ENCODE measurements around the gene DOCK2.

DOCK2 gene

GRCh38 chr5:169943026-169943425, 306.0 kb downstream of the DOCK2 start:
- H3K4me3 ChIP-seq (ENCODE audit: low read length, poor library complexity, severe bottlenecking) = no peak overlapping the region
- H3K27me3 ChIP-seq (ENCODE audit: insufficient read depth, low read length, poor library complexity, severe bottlenecking) = no peaks in the 10 kb centered on the region
- no peaks in the 10 kb centered on the region for H3K9me2 ChIP-seq (replicated peaks; ENCODE audit: low read depth, low read length)
- H3K9me3 ChIP-seq (ENCODE audit: insufficient read depth, low read depth, low read length) = no peaks in the 10 kb centered on the region
- TF ChIP-seq EZH2phosphoT487 (IDR thresholded peaks at IDR 0.05; ENCODE audit: borderline replicate concordance) (no peak), CTCF (conservative IDR thresholded peaks at IDR 0.05; ENCODE audit: low read length) (no peak)
- H3F3A ChIP-seq (ENCODE audit: low read depth) = no peaks in the 10 kb centered on the region
- no peaks in the 10 kb centered on the region for H4K20me1 ChIP-seq (ENCODE audit: insufficient read depth, low read length, poor library complexity, severe bottlenecking)
- no peak overlapping the region for H3K4me2 ChIP-seq (ENCODE audit: low read depth, low read length, poor library complexity, severe bottlenecking)
- H3K9ac ChIP-seq (ENCODE audit: low read depth, low read length, poor library complexity, severe bottlenecking) = no peak overlapping the region
- H3K4me1 ChIP-seq (ENCODE audit: insufficient read depth, low read length, poor library complexity, severe bottlenecking) = no peaks in the 10 kb centered on the region
- H3K79me2 ChIP-seq (ENCODE audit: insufficient read depth, low read length) = no peaks in the 10 kb centered on the region
- H3K36me3 ChIP-seq (ENCODE audit: insufficient read depth, low read length) = no peaks in the 10 kb centered on the region
- no peak overlapping the region for H2AFZ ChIP-seq (ENCODE audit: low read length)

GRCh38 chr5:169944115-169944514, 307.0 kb downstream of the DOCK2 start:
- H3K36me3 ChIP-seq (ENCODE audit: insufficient read depth, low read length) = no peaks in the 10 kb centered on the region
- H3K9me3 ChIP-seq (ENCODE audit: insufficient read depth, low read depth, low read length) = no peaks in the 10 kb centered on the region
- H3K9me2 ChIP-seq (replicated peaks; ENCODE audit: low read depth, low read length) = no peaks in the 10 kb centered on the region
- H2AFZ ChIP-seq (ENCODE audit: low read length) = no peak overlapping the region
- no peak overlapping the region for H3K9ac ChIP-seq (ENCODE audit: low read depth, low read length, poor library complexity, severe bottlenecking)
- no peaks in the 10 kb centered on the region for H3K79me2 ChIP-seq (ENCODE audit: insufficient read depth, low read length)
- H3K27me3 ChIP-seq (ENCODE audit: insufficient read depth, low read length, poor library complexity, severe bottlenecking) = no peaks in the 10 kb centered on the region
- H3F3A ChIP-seq (ENCODE audit: low read depth) = no peaks in the 10 kb centered on the region
- H3K4me1 ChIP-seq (ENCODE audit: insufficient read depth, low read length, poor library complexity, severe bottlenecking) = no peaks in the 10 kb centered on the region
- no peak overlapping the region for H3K4me3 ChIP-seq (ENCODE audit: low read length, poor library complexity, severe bottlenecking)
- no peaks in the 10 kb centered on the region for H4K20me1 ChIP-seq (ENCODE audit: insufficient read depth, low read length, poor library complexity, severe bottlenecking)
- TF ChIP-seq CTCF (conservative IDR thresholded peaks at IDR 0.05; ENCODE audit: low read length) (no peak), EZH2phosphoT487 (IDR thresholded peaks at IDR 0.05; ENCODE audit: borderline replicate concordance) (no peak)
- no peak overlapping the region for H3K4me2 ChIP-seq (ENCODE audit: low read depth, low read length, poor library complexity, severe bottlenecking)

DNA sequence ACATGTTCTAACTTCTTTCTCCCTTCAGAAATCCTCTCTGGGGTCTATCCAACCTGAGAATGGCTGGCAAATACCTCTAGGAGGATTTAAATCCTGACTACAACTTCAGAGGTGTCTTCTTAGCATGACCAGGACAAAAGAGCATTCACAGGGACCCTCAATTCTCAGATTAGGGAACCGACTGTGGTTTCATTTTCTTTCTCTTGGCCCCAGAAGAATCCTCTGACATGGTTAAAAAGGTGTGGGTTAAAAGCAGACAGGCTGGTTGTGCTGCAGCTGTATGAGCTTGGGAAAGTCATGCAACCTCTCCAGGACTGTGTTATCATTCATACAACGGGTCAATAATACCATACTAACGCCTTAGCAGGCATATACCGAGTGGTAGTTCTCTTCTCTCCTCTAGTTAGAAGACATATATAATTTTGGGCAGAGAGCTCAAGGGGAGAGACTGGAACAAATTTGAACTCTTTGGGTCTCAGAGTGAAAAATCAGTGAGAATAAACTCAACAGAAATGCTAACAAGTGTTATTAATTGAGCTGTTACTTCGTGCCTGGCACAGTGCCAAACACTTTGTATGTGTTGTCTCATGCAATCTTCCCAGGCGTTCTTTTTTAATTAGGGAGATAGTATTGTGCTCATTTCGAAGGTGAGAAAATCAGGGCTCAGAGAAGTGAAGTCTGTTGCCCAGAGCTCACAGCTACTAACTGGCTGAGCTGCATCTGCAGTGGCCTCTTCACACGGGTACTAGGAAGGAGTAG, 308.0 kb downstream of the DOCK2 start:
- Histone ChIP-seq H4K20me1 (ENCODE audit: insufficient read depth, low read length, poor library complexity, severe bottlenecking) (no peaks in the 10 kb centered on the region), H3K9ac (ENCODE audit: low read depth, low read length, poor library complexity, severe bottlenecking) (no peak overlapping the region), H3K36me3 (ENCODE audit: insufficient read depth, low read length) (no peaks in the 10 kb centered on the region), H3F3A (ENCODE audit: low read depth) (no peaks in the 10 kb centered on the region), H2AFZ (ENCODE audit: low read length) (no peak overlapping the region), H3K9me3 (ENCODE audit: insufficient read depth, low read depth, low read length) (no peaks in the 10 kb centered on the region), H3K4me2 (ENCODE audit: low read depth, low read length, poor library complexity, severe bottlenecking) (no peak overlapping the region), H3K9me2 (replicated peaks; ENCODE audit: low read depth, low read length) (no peaks in the 10 kb centered on the region), H3K79me2 (ENCODE audit: insufficient read depth, low read length) (no peaks in the 10 kb centered on the region), H3K4me1 (ENCODE audit: insufficient read depth, low read length, poor library complexity, severe bottlenecking) (no peaks in the 10 kb centered on the region), H3K4me3 (ENCODE audit: low read length, poor library complexity, severe bottlenecking) (no peak overlapping the region), H3K27me3 (ENCODE audit: insufficient read depth, low read length, poor library complexity, severe bottlenecking) (no peaks in the 10 kb centered on the region)
- no peak for TF ChIP-seq CTCF (conservative IDR thresholded peaks at IDR 0.05; ENCODE audit: low read length)
- TF ChIP-seq EZH2phosphoT487 (IDR thresholded peaks at IDR 0.05; ENCODE audit: borderline replicate concordance) = no peak

Measured in Loucy (cell line).